IMR-90 (cell line): Measurements from ENCODE around the gene CUX1. TPM values are rescaled to one million over a fixed set of nuclear protein-coding genes. Genes with fewer than 3 reads are reported as not detected.

Experiments used
- ATAC-seq: fragments of 200-7000 bp; cut with Tn5 transposase; 2 replicates; pipeline ENCODE4 v1.9.1; 2020; ENCODE audit warnings: low read depth, mild to moderate bottlenecking, moderate library complexity
- BruUV-seq: library from RNA; stranded (reverse); fragments of 400-500 nt; replicated peaks from 2 replicates; lab custom pipeline; 2021; lab: Mats Ljungman, UMichigan
- CTCF ChIA-PET: fragments of 300-600 bp; formaldehyde crosslinking; extraction: SDS; loops from one replicate; lab custom pipeline; 2021; ENCODE audit warnings: antibody characterized with exemption; lab: Yijun Ruan, JAX
- POLR2A ChIA-PET: fragments of 300-600 bp; sonication (Branson Sonifier 250); formaldehyde crosslinking; loops from one replicate; lab custom pipeline; 2022; ENCODE audit warnings: antibody characterized with exemption; ENCODE audit not compliant: unreplicated experiment; lab: Charles Lee
- DNase-seq: peaks from one replicate; pipeline ENCODE4 v3.0.0; 2013
- H2AFZ ChIP-seq: replicated peaks from 2 replicates; pipeline ENCODE3; 2013; ENCODE audit warnings: low read length, mild to moderate bottlenecking; ENCODE audit not compliant: poor library complexity
- H2AK5ac ChIP-seq: 2 replicates; pipeline ENCODE4 v1.6.1; 2013; ENCODE audit warnings: low read depth, low read length, inconsistent platforms
- H2AK9ac ChIP-seq: replicated peaks from 2 replicates; pipeline ENCODE3; 2013; ENCODE audit warnings: mild to moderate bottlenecking, low read depth, low read length, moderate library complexity; ENCODE audit not compliant: poor library complexity
- H2BK120ac ChIP-seq: 2 replicates; pipeline ENCODE4 v1.6.1; 2013; ENCODE audit warnings: low read depth, low read length, inconsistent platforms
- H2BK15ac ChIP-seq: 3 replicates; pipeline ENCODE4 v1.6.1; 2013; ENCODE audit warnings: low read depth, low read length, inconsistent platforms
- H2BK20ac ChIP-seq: 2 replicates; pipeline ENCODE4 v1.6.1; 2013; ENCODE audit warnings: low read depth, mild to moderate bottlenecking, inconsistent platforms, low read length, moderate library complexity
- H2BK5ac ChIP-seq: 2 replicates; pipeline ENCODE4 v1.6.1; 2013; ENCODE audit warnings: mild to moderate bottlenecking, low read depth, low read length, inconsistent platforms; ENCODE audit not compliant: poor library complexity, severe bottlenecking
- H3K14ac ChIP-seq: replicated peaks from 2 replicates; pipeline ENCODE4 v1.6.1; 2013; ENCODE audit warnings: low read depth, low read length, inconsistent platforms
- H3K18ac ChIP-seq: 2 replicates; pipeline ENCODE4 v1.6.1; 2013; ENCODE audit warnings: low read depth, low read length, control low read depth
- H3K23ac ChIP-seq: 2 replicates; pipeline ENCODE4 v1.6.1; 2013; ENCODE audit warnings: low read depth, low read length, inconsistent platforms
- H3K27ac ChIP-seq: 2 replicates; pipeline ENCODE4 v1.5.1; 2013; ENCODE audit warnings: mild to moderate bottlenecking, control low read depth, low read length; ENCODE audit not compliant: insufficient read depth
- H3K27me3 ChIP-seq: 2 replicates; pipeline ENCODE4 v1.6.1; 2013; ENCODE audit warnings: low read length; ENCODE audit not compliant: control insufficient read depth, insufficient read depth
- H3K36me3 ChIP-seq: 2 replicates; pipeline ENCODE4 v1.6.1; 2013; ENCODE audit warnings: low read length, mixed read lengths; ENCODE audit not compliant: control insufficient read depth, insufficient read depth
- H3K4ac ChIP-seq: 2 replicates; pipeline ENCODE4 v1.6.1; 2013; ENCODE audit warnings: low read depth, low read length, inconsistent platforms
- H3K4me1 ChIP-seq: 2 replicates; pipeline ENCODE4 v1.6.1; 2013; ENCODE audit warnings: low read length, mixed read lengths; ENCODE audit not compliant: control insufficient read depth, insufficient read depth
- H3K4me2 ChIP-seq: 2 replicates; pipeline ENCODE4 v1.6.1; 2013; ENCODE audit warnings: low read depth, mild to moderate bottlenecking, control low read depth, low read length, moderate library complexity
- H3K4me3 ChIP-seq: 2 replicates; pipeline ENCODE4 v1.5.1; 2013; ENCODE audit warnings: low read depth, mild to moderate bottlenecking, control low read depth, low read length, moderate library complexity; ENCODE audit not compliant: insufficient read depth
- H3K56ac ChIP-seq: 2 replicates; pipeline ENCODE4 v1.6.1; 2013; ENCODE audit warnings: low read length, inconsistent platforms; ENCODE audit not compliant: insufficient read depth; ENCODE audit errors: extremely low read depth
- H3K79me1 ChIP-seq, 2 experiments: 2 replicates each; pipeline ENCODE4 v1.6.1; 2013; ENCODE audit warnings: low read length in 2 of 2, inconsistent platforms in 1 of 2, low read depth in 1 of 2
- H3K9ac ChIP-seq: 2 replicates; pipeline ENCODE4 v1.6.1; 2013; ENCODE audit warnings: low read depth, low read length, control low read depth
- H3K9me1 ChIP-seq: 2 replicates; pipeline ENCODE4 v1.6.1; 2013; ENCODE audit warnings: low read length, inconsistent platforms; ENCODE audit not compliant: insufficient read depth
- H3K9me3 ChIP-seq: 2 replicates; pipeline ENCODE4 v1.6.1; 2013; ENCODE audit warnings: low read length; ENCODE audit not compliant: control insufficient read depth, insufficient read depth
- H4K20me1 ChIP-seq: 2 replicates; pipeline ENCODE4 v1.6.1; 2013; ENCODE audit warnings: low read length, inconsistent platforms; ENCODE audit not compliant: insufficient read depth
- H4K5ac ChIP-seq: 2 replicates; pipeline ENCODE4 v1.6.1; 2013; ENCODE audit warnings: mild to moderate bottlenecking, low read depth, low read length, control low read depth
- H4K8ac ChIP-seq, 2 experiments: 2 replicates each; pipeline ENCODE4 v1.6.1; 2013; ENCODE audit warnings: low read depth in 2 of 2, low read length in 2 of 2, control low read depth in 1 of 2, inconsistent platforms in 1 of 2
- H4K91ac ChIP-seq: 2 replicates; pipeline ENCODE4 v1.6.1; 2013; ENCODE audit warnings: low read depth, low read length, inconsistent platforms; ENCODE audit not compliant: insufficient read depth
- CEBPB ChIP-seq: IDR thresholded peaks from 2 replicates; pipeline ENCODE4 v1.6.1; 2012; ENCODE audit warnings: low read depth, low read length, improper control_type of control experiment
- CHD1 ChIP-seq: IDR thresholded peaks from 2 replicates; pipeline ENCODE4 v1.6.1; 2012; ENCODE audit warnings: low read depth, low read length, improper control_type of control experiment
- ELK1 ChIP-seq: fragments of 150-350 bp; IDR thresholded peaks from 2 replicates; pipeline ENCODE4 v1.6.1; 2016; ENCODE audit warnings: low read depth, mild to moderate bottlenecking, low read length, moderate library complexity, borderline replicate concordance
- FOS ChIP-seq: fragments of 150-350 bp; IDR thresholded peaks from 2 replicates; pipeline ENCODE4 v1.6.1; 2016; ENCODE audit warnings: low read depth, low read length
- MAFK ChIP-seq: IDR thresholded peaks from 2 replicates; pipeline ENCODE4 v1.6.1; 2012; ENCODE audit warnings: low read depth, low read length, improper control_type of control experiment
- MAZ ChIP-seq: IDR thresholded peaks from 2 replicates; pipeline ENCODE4 v1.6.1; 2012; ENCODE audit warnings: low read depth, mild to moderate bottlenecking, low read length, improper control_type of control experiment, moderate library complexity, borderline replicate concordance
- MXI1 ChIP-seq: IDR thresholded peaks from 2 replicates; pipeline ENCODE4 v1.6.1; 2012; ENCODE audit warnings: low read depth, mild to moderate bottlenecking, low read length, moderate library complexity, borderline replicate concordance
- NFE2L2 ChIP-seq: fragments of 150-350 bp; IDR thresholded peaks from 2 replicates; pipeline ENCODE4 v1.6.1; 2016; ENCODE audit warnings: low read depth, mild to moderate bottlenecking, low read length
- POLR2A ChIP-seq: IDR thresholded peaks from 2 replicates; pipeline ENCODE4 v1.6.1; 2012; ENCODE audit warnings: mild to moderate bottlenecking, low read depth, low read length
- RAD21 ChIP-seq: IDR thresholded peaks from 2 replicates; pipeline ENCODE4 v1.6.1; 2012; ENCODE audit warnings: low read length, improper control_type of control experiment
- USF2 ChIP-seq: fragments of 150-350 bp; IDR thresholded peaks from 2 replicates; pipeline ENCODE4 v1.6.1; 2017; ENCODE audit warnings: mild to moderate bottlenecking, antibody characterized with exemption, low read length, low read depth
- WGBS, 2 experiments: methylation state at CpG; one replicate each; pipeline versions ENCODE4 v1.1.5 to v1.1.7; 2013; ENCODE audit warnings: missing lambda C conversion rate in 2 of 2; ENCODE audit not compliant: insufficient read length in 1 of 2; ENCODE audit errors: extremely low coverage in 2 of 2; 5-methylcytosine and 5-hydroxymethylcytosine counted together
- dilution Hi-C: fragments of 300-500 bp; cut with HindIII; formaldehyde crosslinking; loops from one replicate; pipeline ENCODE4 v1.14.3; 2018; ENCODE audit warnings: low sequenced_read_pairs; ENCODE audit not compliant: unreplicated experiment
- in situ Hi-C: fragments of 300-500 bp; cut with MboI; formaldehyde crosslinking; loops from 3 replicates; pipeline ENCODE4 v1.14.3; 2019; ENCODE audit warnings: low sequenced_read_pairs, inconsistent platforms, mixed read lengths
- intact Hi-C: fragments of 100-400 bp; cut with micrococcal nuclease; formaldehyde crosslinking; loops from 2 replicates; pipeline ENCODE4 v1.10.0; 2022
- polyA plus RNA-seq, 3 experiments: library from polyadenylated mRNA; depleted of rRNA; stranded (reverse); fragments of >200 nt; gene quantifications; 2 replicates each; pipeline ENCODE4 v1.2.3, GENCODE V29; 2012; ENCODE audit warnings: low replicate concordance in 1 of 3
- total RNA-seq: library from RNA; depleted of rRNA; stranded (reverse); fragments of >200 nt; gene quantifications from 2 replicates; pipeline ENCODE4 v1.2.3, GENCODE V29; 2012

The CUX1 gene
- total and polyA plus RNA-seq, 2 of the 4 experiments (the other 2 are of a cell fraction): 19.7 to 46.4 TPM

- no peak overlapping the region for H2BK15ac ChIP-seq
- no peaks in the 10 kb centered on the region for H3K9me3 ChIP-seq
- H2BK20ac ChIP-seq: no peak overlapping the region
- no peak overlapping the region for H2AK5ac ChIP-seq
- H3K4me1 ChIP-seq: peaks cover 2% of the 10 kb centered on the region; the same call in 1 of the 2 replicates
- H3K9me1 ChIP-seq: 0 out of 2 replicates have a peak, but pooled peaks cover 2% of the 10 kb centered on the region
- no peak overlapping the region for H3K23ac ChIP-seq
- no peak overlapping the region for H2AFZ ChIP-seq
- CTCF ChIA-PET: interaction anchor here (0.5 to 0.7 kb wide), 2 partner anchors 492 to 775 kb away, joined by 3 read pairs; no protein-coding TSS in a partner anchor
- no peak overlapping the region for H3K4me3 ChIP-seq
- no peak for DNase-seq
- H3K14ac ChIP-seq: no peak overlapping the region
- peaks cover 0 to 6% of the 10 kb centered on the region in 2 experiments; a peak in 2 of 4 replicates for H3K79me1 ChIP-seq
- H3K27ac ChIP-seq: no peak overlapping the region
- H3K4ac ChIP-seq: no peak overlapping the region
- intact Hi-C loops (loop anchor here (1.0 to 2.0 kb wide), 4 partner anchors 419 to 693 kb away; partner anchors contain the start of gene CUX1), in situ Hi-C loops (loop anchor here (10.0 kb wide), 3 partner anchors 421 to 631 kb away; partner anchors contain the start of gene CUX1), dilution Hi-C loops (no loop called here)
- no peak overlapping the region for H3K9ac ChIP-seq
- H4K8ac ChIP-seq: no peak overlapping the region
- H2AK9ac ChIP-seq: no peak overlapping the region
- H3K27me3 ChIP-seq: no peaks in the 10 kb centered on the region
- H3K36me3 ChIP-seq: peaks cover 23% of the 10 kb centered on the region
- BruUV-seq: no TSS peak
- no peaks in the 10 kb centered on the region; the same call in 1 of the 2 replicates for H4K20me1 ChIP-seq
- no peak overlapping the region for H3K4me2 ChIP-seq
- H4K91ac ChIP-seq: no peak overlapping the region
- H2BK5ac ChIP-seq: no peak overlapping the region
- 82% methylated on average over 4 of the region's 7 CpGs; no CpG with 5 or more reads in 1 of the 2 experiments for WGBS, 2 experiments
- H2BK120ac ChIP-seq: no peak overlapping the region
- no peak for ATAC-seq
- POLR2A ChIA-PET: no interaction called here
- no peak overlapping the region for H3K18ac ChIP-seq
- no peak overlapping the region for H4K5ac ChIP-seq
- no peak overlapping the region for H3K56ac ChIP-seq
- TF ChIP-seq NFE2L2 (no peak), MAFK (no peak), MXI1 (no peak), ELK1 (no peak), RAD21 (no peak), POLR2A (no peak), MAZ (no peak), USF2 (no peak), CEBPB (no peak), FOS (no peak), CHD1 (no peak)
These were observed 418.7 kb downstream of the CUX1 start for GRCh38 chr7:102236102-102236501.
